H1 (cell line): ENCODE data around the gene KLHL36. TPM values are rescaled to one million over a fixed set of nuclear protein-coding genes. Genes with fewer than 3 reads are reported as not detected.

Source experiments
- ATF2 ChIP-seq: IDR thresholded peaks from 2 replicates; pipeline ENCODE4 v1.6.1; 2012; ENCODE audit warnings: low read length, inconsistent platforms
- CHD7 ChIP-seq: fragments of 300-600 bp; sonication (generic); IDR thresholded peaks from 2 replicates; pipeline ENCODE4 v1.7.1; 2012; ENCODE audit warnings: low read length, moderate library complexity, mild to moderate bottlenecking, inconsistent platforms; ENCODE audit not compliant: insufficient replicate concordance
- FOSL1 ChIP-seq: IDR thresholded peaks from 2 replicates; pipeline ENCODE4 v1.6.1; 2011; ENCODE audit warnings: mild to moderate bottlenecking, low read depth, low read length, moderate library complexity; ENCODE audit not compliant: insufficient read depth
- GTF2F1 ChIP-seq: IDR thresholded peaks from 2 replicates; pipeline ENCODE4 v1.6.1; 2012; ENCODE audit warnings: low read depth, low read length, improper control_type of control experiment, borderline replicate concordance
- JUN ChIP-seq: IDR thresholded peaks from 2 replicates; pipeline ENCODE4 v1.6.1; 2011; ENCODE audit warnings: low read depth, mild to moderate bottlenecking, improper control_type of control experiment, low read length
- POU5F1 ChIP-seq: IDR thresholded peaks from 2 replicates; pipeline ENCODE4 v1.6.1; 2011; ENCODE audit warnings: low read depth, mild to moderate bottlenecking, low read length, moderate library complexity
- SRF ChIP-seq: IDR thresholded peaks from 2 replicates; pipeline ENCODE4 v1.6.1; 2011; ENCODE audit warnings: mild to moderate bottlenecking, low read depth, low read length, moderate library complexity
- TAF7 ChIP-seq: optimal IDR thresholded peaks from 2 replicates; pipeline ENCODE3; 2011; ENCODE audit warnings: low read depth, mild to moderate bottlenecking, inconsistent platforms, low read length, moderate library complexity, borderline replicate concordance
- polyA plus RNA-seq, 7 experiments: library from polyadenylated mRNA; depleted of rRNA in 3 of 7; stranded (reverse) in 5 of 7; unstranded in 2 of 7; fragments of >200 nt in 5 of 7; fragments of 200-250 nt in 2 of 7; gene quantifications; 1 replicate in 5 of 7; 2 replicates in 1 of 7; 4 replicates in 1 of 7; pipeline versions ENCODE4 v1.2.1 to v1.2.3, GENCODE V29; 2011 to 2013; ENCODE audit warnings: missing spikeins in 2 of 7, mixed read lengths in 2 of 7
- total RNA-seq: library from RNA; stranded (reverse); fragmentation: NEBNext Ultra II Directional; extraction: Animal tissue kit (Norgen Biotek cat#: 25700); gene quantifications from 2 replicates; pipeline ENCODE4 v1.2.1, GENCODE V29; 2021

KLHL36 gene
- total and polyA plus RNA-seq, 2 of the 8 experiments (the other 6 are each of a cell fraction or from before 2014, with no cell fraction given), result 22.9 to 33.6 TPM

GRCh38 chr16:84603140-84603816, 45.0 kb upstream of the KLHL36 start (continued):
- TF ChIP-seq CHD7, result no peak
- no peak for TF ChIP-seq GTF2F1
- TF ChIP-seq FOSL1, result no peak
- TF ChIP-seq ATF2, result no peak
- no peak for TF ChIP-seq TAF7
- no peak for TF ChIP-seq JUN
- no peak for TF ChIP-seq POU5F1
- TF ChIP-seq SRF, result no peak
